IPS-15b (cell line): Measurements from ENCODE around the gene TRPM3.

Source experiments
- H3K27me3 ChIP-seq: one replicate; pipeline ENCODE4 v1.6.1; 2013; ENCODE audit warnings: low read length; ENCODE audit not compliant: control insufficient read depth, insufficient read depth
- H3K36me3 ChIP-seq: one replicate; pipeline ENCODE4 v1.6.1; 2013; ENCODE audit warnings: low read length; ENCODE audit not compliant: control insufficient read depth, insufficient read depth
- H3K4me1 ChIP-seq: one replicate; pipeline ENCODE4 v1.6.1; 2013; ENCODE audit warnings: mild to moderate bottlenecking, low read length; ENCODE audit not compliant: control insufficient read depth, insufficient read depth
- H3K4me3 ChIP-seq: one replicate; pipeline ENCODE4 v1.5.1; 2013; ENCODE audit warnings: low read depth, low read length
- H3K9ac ChIP-seq: one replicate; pipeline ENCODE4 v1.6.1; 2013; ENCODE audit warnings: low read depth, mild to moderate bottlenecking, low read length
- H3K9me3 ChIP-seq: one replicate; pipeline ENCODE4 v1.6.1; 2013; ENCODE audit warnings: mild to moderate bottlenecking, low read length; ENCODE audit not compliant: control insufficient read depth, insufficient read depth

Gene TRPM3

GRCh38 chr9:71121275-71122021 is at the start of gene TRPM3:
Gene TRPM3 (minus strand): TSS chr9:71121621. CDS start chr9:71121354, 267 bp downstream.
- peak within 1 kb of the TSS; percentile 68 for H3K4me3 ChIP-seq
- no peaks in the 10 kb centered on the region for H3K9me3 ChIP-seq
- H3K36me3 ChIP-seq: no peaks in the 10 kb centered on the region
- H3K27me3 ChIP-seq: no peaks in the 10 kb centered on the region
- H3K9ac ChIP-seq: peak within 1 kb of the TSS; percentile 51
- H3K4me1 ChIP-seq: peaks cover 40% of the 10 kb centered on the region

- Histone ChIP-seq H3K9me3 (no peaks in the 10 kb centered on the region), H3K36me3 (no peaks in the 10 kb centered on the region), H3K4me3 (no peak overlapping the region), H3K4me1 (peaks cover 21% of the 10 kb centered on the region), H3K9ac (no peak overlapping the region), H3K27me3 (no peaks in the 10 kb centered on the region)
Observed at GRCh38 chr9:71168418-71168817, 47.0 kb upstream of the TRPM3 start.

- Histone ChIP-seq H3K4me1 (no peaks in the 10 kb centered on the region), H3K27me3 (no peaks in the 10 kb centered on the region), H3K9me3 (no peaks in the 10 kb centered on the region), H3K9ac (no peak overlapping the region), H3K4me3 (no peak overlapping the region), H3K36me3 (no peaks in the 10 kb centered on the region)
Observed at GRCh38 chr9:71162126-71162525, 40.7 kb upstream of the TRPM3 start.

DNA sequence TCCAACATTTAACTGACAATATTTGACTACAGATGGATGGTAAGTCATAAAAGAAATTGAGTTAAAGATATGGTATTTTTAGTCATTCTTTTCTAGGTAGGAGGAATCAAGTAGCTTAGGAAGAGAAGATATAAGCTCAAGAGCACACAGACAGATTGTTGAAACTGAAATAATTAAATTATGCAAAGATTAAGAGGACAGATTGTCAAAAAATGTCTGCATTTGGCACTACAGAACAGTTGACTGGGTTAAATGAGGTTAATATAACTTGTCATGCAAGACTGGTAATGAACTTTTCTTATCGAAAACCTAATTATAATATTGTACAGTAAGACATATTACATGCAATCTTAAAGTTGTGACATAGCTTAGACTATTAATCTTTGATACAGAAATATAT is 36.3 kb upstream of the TRPM3 start:
- H3K4me3 ChIP-seq: no peak overlapping the region
- no peaks in the 10 kb centered on the region for H3K27me3 ChIP-seq
- H3K9ac ChIP-seq: no peak overlapping the region
- H3K36me3 ChIP-seq: no peaks in the 10 kb centered on the region
- H3K4me1 ChIP-seq: no peaks in the 10 kb centered on the region
- no peaks in the 10 kb centered on the region for H3K9me3 ChIP-seq

DNA sequence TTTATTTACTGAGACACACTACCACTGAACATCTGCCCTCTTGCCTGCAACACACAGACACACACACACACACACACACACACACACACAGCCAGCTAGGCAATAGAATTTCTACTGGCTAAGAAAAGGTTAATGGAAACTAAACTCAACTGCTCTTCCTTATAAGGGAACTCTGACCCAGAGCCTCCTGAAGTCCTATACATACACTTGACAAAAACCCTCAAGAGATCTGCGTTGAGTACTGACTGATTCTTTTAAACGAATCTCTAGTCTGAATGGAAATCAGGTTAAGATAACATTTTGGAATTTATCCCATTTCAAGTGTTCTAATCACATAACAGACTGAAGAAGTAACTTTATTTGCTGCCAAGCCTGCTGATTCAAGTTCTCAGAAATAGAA is 25.9 kb upstream of the TRPM3 start:
- Histone ChIP-seq H3K4me1 (peaks cover 2% of the 10 kb centered on the region), H3K36me3 (no peaks in the 10 kb centered on the region), H3K9me3 (no peaks in the 10 kb centered on the region), H3K27me3 (no peaks in the 10 kb centered on the region), H3K4me3 (no peak overlapping the region), H3K9ac (no peak overlapping the region)

- Histone ChIP-seq H3K27me3 (no peaks in the 10 kb centered on the region), H3K4me1 (peaks cover 2% of the 10 kb centered on the region), H3K36me3 (no peaks in the 10 kb centered on the region), H3K4me3 (no peak overlapping the region), H3K9me3 (no peaks in the 10 kb centered on the region), H3K9ac (no peak overlapping the region)
Observed at GRCh38 chr9:71146511-71146910, 25.1 kb upstream of the TRPM3 start.

DNA sequence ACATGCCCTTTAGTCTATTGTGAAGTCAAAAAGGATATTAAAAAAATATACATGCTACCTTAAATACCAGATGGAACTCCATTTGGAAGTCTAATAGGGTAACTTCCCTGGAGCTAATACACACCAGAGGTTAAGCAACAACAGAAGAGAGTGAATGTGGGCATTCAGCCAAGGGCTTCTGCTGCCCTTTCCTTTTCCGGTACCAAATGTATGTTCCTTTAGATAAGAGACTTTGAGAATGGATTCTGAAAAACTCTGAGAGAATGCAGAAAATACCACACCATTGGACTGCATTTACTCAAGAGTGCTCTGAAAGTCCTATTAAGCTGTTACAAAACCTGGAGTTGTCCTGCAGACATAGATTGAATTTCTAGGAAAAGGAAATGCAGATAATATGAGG is 23.8 kb upstream of the TRPM3 start:
- no peak overlapping the region for H3K4me3 ChIP-seq
- H3K36me3 ChIP-seq: no peaks in the 10 kb centered on the region
- no peaks in the 10 kb centered on the region for H3K9me3 ChIP-seq
- peaks cover 2% of the 10 kb centered on the region for H3K4me1 ChIP-seq
- no peak overlapping the region for H3K9ac ChIP-seq
- H3K27me3 ChIP-seq: no peaks in the 10 kb centered on the region

DNA sequence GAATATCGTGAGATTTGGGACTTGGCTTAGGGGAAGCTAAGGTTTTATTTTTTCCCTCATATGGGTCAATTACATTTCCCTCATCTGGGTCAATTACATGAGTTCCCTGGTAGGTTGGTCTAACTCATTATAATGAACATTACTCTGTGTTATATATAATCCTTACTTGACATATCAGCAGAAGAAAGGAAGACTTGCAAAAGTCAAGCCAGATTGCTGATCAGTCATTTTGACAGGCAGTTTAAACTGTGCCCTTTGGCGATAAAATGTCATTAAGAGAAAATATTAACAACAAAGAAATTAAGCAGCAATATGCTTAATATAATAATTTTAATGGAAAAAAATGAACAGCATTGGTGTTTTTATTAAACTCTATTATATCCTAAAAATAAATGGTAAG is 23.1 kb upstream of the TRPM3 start:
- no peaks in the 10 kb centered on the region for H3K9me3 ChIP-seq
- H3K4me3 ChIP-seq: no peak overlapping the region
- H3K9ac ChIP-seq: no peak overlapping the region
- no peaks in the 10 kb centered on the region for H3K36me3 ChIP-seq
- H3K27me3 ChIP-seq: no peaks in the 10 kb centered on the region
- H3K4me1 ChIP-seq: peaks cover 2% of the 10 kb centered on the region

DNA sequence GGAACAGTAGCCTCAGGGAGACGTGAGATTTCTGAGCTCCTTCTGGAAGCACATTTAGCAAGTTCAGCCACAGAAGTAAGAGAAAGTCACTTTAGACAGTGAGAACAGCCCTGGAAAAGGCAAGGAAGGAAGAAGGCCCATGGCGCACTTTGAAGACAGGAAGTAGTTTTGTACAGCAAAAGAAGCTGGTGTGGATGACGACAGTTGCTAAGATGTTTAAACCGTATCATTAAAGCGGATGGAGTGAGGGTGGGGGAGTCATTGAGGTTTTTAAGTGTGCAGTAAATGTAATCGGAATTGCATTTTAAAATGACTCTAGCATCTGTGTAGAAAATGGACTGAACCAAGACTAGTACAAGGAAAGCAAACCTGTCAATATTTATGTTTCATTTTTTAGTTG is 15.3 kb upstream of the TRPM3 start:
- no peak overlapping the region for H3K9ac ChIP-seq
- H3K4me1 ChIP-seq: no peaks in the 10 kb centered on the region
- no peaks in the 10 kb centered on the region for H3K36me3 ChIP-seq
- no peak overlapping the region for H3K4me3 ChIP-seq
- H3K27me3 ChIP-seq: no peaks in the 10 kb centered on the region
- no peaks in the 10 kb centered on the region for H3K9me3 ChIP-seq

DNA sequence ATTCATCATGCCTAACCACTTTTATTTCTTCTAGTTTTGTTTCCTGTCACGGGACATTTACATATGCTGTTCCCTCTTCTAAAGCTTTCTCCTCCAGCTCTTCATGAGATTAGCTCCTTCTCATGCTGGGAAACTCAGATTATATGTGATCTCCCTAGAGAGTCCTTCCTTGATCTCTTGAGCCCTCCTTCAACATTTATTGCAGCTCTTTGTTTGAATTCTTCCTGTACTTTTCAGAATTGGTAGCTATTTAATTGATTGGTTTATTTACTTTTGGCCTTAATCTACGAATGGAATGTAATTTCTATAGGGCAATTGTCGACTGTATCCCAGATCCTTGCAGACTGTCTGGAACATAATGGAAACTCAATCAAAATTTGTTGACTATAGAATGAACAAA is 9.7 kb upstream of the TRPM3 start:
- Histone ChIP-seq H3K27me3 (no peaks in the 10 kb centered on the region), H3K4me3 (no peak overlapping the region), H3K9me3 (no peaks in the 10 kb centered on the region), H3K4me1 (no peaks in the 10 kb centered on the region), H3K36me3 (no peaks in the 10 kb centered on the region), H3K9ac (no peak overlapping the region)

DNA sequence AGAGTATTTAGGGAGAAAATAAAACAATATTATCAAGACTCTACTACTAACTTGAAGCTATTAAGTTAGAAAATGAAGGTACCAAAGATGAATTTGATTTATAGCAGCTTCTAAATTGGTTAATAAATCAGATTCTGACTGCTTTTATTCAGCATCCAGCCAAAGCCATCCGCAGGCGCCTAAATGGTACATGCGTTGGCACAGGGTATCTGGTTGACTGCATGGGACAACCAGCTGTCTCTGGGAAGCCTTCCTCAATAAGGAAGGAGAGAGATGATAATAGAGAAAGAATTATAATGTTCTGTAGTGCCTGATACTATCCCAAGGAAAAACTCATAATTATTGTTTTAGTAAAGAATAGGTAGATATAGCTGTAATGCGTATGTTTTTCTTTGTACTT is 9.1 kb upstream of the TRPM3 start:
- H3K27me3 ChIP-seq: no peaks in the 10 kb centered on the region
- H3K9ac ChIP-seq: no peak overlapping the region
- H3K9me3 ChIP-seq: no peaks in the 10 kb centered on the region
- H3K36me3 ChIP-seq: no peaks in the 10 kb centered on the region
- H3K4me1 ChIP-seq: no peaks in the 10 kb centered on the region
- no peak overlapping the region for H3K4me3 ChIP-seq

DNA sequence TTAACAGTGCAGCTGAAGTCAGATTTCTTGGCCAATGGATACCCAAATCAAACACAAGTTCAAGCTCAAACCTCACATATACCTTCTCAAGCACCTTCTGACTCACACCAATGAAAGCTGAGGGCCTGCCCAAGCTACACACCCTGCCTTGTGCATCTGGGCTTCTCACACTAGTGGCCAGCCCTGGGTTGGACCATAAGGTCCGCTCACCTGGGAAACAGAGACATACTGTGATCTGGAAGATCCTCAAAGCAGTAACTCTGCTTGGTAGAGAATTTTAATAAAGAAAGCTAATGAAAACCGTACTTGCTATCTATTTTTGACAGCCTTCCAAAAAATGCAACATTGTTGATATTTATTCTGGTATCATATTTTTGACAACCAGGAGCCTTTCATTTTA is 7.4 kb upstream of the TRPM3 start:
- no peaks in the 10 kb centered on the region for H3K27me3 ChIP-seq
- H3K4me3 ChIP-seq: no peak overlapping the region
- H3K36me3 ChIP-seq: no peaks in the 10 kb centered on the region
- no peaks in the 10 kb centered on the region for H3K9me3 ChIP-seq
- no peak overlapping the region for H3K9ac ChIP-seq
- no peaks in the 10 kb centered on the region for H3K4me1 ChIP-seq
